Vagina (tissue), 2 donors: ENCODE data around the gene EFHC1.

Experiments
- POLR2A ChIP-seq, 2 donors: fragments of 450-650 bp; IDR thresholded peaks; one replicate each; pipeline ENCODE4 v1.6.1; 2017; ENCODE audit warnings: antibody characterized with exemption in 2 of 2, mild to moderate bottlenecking in 2 of 2, moderate library complexity in 2 of 2
- TF ChIP-seq, protein P1 (sequence below), 3 experiments: fragments of 450-650 bp in 2 of 3; fragments of 200-600 bp in 1 of 3; sonication (generic) in 1 of 3; IDR thresholded peaks; one replicate each; pipeline ENCODE4 v1.5.1; 2017 to 2019; ENCODE audit warnings: antibody characterized with exemption in 3 of 3, mild to moderate bottlenecking in 2 of 3, moderate library complexity in 2 of 3

DNA sequence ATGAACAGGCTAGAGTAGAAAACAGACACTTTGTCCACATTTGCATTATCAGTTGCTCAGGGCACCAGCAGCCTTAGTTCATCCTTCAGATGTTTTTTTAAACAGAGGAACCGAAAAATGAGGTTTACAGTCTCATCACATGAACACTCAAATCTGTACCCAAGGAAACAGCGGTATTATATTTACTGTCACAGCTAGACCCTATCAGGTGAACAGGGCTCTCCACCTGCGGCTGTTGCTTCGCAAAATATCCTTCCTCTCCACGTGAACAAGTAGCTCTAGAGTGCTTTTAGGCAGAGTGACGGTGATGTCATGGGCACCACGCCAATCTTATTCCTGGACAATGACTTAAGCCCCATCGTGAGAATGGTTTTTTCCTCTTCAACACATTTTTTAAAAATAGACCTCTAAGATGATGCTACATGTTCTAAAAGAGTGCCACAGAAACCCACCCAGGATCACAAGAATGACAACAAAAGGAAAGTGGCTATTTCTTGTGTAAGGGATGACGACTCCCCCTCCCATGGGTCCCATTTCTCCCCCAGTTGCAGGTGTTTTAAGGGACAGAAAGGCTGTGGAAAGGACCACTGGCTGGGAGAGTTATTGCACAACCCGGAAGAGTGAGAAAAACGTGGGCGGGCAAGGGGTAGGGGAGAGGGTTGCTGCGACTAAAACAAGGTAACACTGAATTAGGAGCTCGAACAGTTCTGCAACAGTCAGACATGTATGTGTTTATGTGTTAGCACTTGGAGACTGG lies 77.7 kb downstream of the EFHC1 start:
- TF ChIP-seq, protein P1, sequence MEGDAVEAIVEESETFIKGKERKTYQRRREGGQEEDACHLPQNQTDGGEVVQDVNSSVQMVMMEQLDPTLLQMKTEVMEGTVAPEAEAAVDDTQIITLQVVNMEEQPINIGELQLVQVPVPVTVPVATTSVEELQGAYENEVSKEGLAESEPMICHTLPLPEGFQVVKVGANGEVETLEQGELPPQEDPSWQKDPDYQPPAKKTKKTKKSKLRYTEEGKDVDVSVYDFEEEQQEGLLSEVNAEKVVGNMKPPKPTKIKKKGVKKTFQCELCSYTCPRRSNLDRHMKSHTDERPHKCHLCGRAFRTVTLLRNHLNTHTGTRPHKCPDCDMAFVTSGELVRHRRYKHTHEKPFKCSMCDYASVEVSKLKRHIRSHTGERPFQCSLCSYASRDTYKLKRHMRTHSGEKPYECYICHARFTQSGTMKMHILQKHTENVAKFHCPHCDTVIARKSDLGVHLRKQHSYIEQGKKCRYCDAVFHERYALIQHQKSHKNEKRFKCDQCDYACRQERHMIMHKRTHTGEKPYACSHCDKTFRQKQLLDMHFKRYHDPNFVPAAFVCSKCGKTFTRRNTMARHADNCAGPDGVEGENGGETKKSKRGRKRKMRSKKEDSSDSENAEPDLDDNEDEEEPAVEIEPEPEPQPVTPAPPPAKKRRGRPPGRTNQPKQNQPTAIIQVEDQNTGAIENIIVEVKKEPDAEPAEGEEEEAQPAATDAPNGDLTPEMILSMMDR (IDR thresholded peaks at IDR 0.05) = no peak
- TF ChIP-seq POLR2A (IDR thresholded peaks at IDR 0.05) = no peak
